ENCODE measurements around the gene TBCK. TPM values are rescaled to one million over a fixed set of nuclear protein-coding genes. Genes with fewer than 3 reads are reported as not detected.
"Not testable (repeated sequence)": the region's sequence is repeated elsewhere in the genome, so short reads cannot be mapped to it uniquely, and the experiment has no call there.

Gene TBCK
- total RNA-seq, 2 experiments from 2014 or later = 46.5 to 46.9 TPM

DNA sequence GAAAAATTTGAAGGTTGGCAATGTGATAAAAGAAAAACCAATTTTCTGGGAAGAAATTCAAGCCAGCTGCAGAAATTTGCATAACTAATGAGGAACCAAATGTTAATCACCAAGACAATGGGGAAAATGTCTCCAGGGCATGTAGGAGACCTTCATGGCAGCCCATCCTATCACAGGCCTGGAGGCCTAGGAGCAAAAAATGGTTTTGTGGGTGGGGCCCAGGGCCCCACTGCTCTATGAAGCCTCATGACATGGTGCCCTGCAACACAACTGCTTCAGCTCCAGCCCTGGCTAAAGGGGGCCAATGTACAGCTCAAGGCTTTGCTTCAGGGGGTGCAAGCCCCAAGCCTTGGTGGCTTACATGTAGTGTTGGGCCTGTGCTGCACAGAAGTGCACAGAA is 184.0 kb downstream of the TBCK start:
- Histone ChIP-seq H3K9me3 (ENCODE audit: low read length) (no peaks in the 10 kb centered on the region), H4K20me1 (ENCODE audit: insufficient read depth, low read length) (no peaks in the 10 kb centered on the region), H3K36me3 (ENCODE audit: insufficient read depth, low read length) (no peaks in the 10 kb centered on the region), H3K4me1 (ENCODE audit: insufficient read depth, low read length, poor library complexity, severe bottlenecking) (no peaks in the 10 kb centered on the region), H3K4me3 (ENCODE audit: low read depth, low read length, poor library complexity, severe bottlenecking) (no peak overlapping the region), H3K4me2 (ENCODE audit: low read length) (no peak overlapping the region), H3K79me2 (ENCODE audit: insufficient read depth, low read depth, low read length) (no peaks in the 10 kb centered on the region), H3K9me2 (ENCODE audit: insufficient read depth, low read length) (no peaks in the 10 kb centered on the region), H2AFZ (ENCODE audit: low read length) (no peak overlapping the region), H3K27ac (ENCODE audit: low read depth, low read length, poor library complexity, severe bottlenecking) (no peak overlapping the region)
- no peak for DNase-seq (ENCODE audit: low spot score)
- intact Hi-C loops (cut with micrococcal nuclease; ENCODE audit: unreplicated experiment) = no loop called here
- BruUV-seq (replicated peaks) = no TSS peak
- ChIA-PET POLR2A (no interaction called here), CTCF (ENCODE audit: unreplicated experiment) (no interaction called here)
- TF ChIP-seq EZH2phosphoT487 (IDR thresholded peaks at IDR 0.05; ENCODE audit: borderline replicate concordance, low read depth, low read length) = no peak
- TF ChIP-seq, protein P1, sequence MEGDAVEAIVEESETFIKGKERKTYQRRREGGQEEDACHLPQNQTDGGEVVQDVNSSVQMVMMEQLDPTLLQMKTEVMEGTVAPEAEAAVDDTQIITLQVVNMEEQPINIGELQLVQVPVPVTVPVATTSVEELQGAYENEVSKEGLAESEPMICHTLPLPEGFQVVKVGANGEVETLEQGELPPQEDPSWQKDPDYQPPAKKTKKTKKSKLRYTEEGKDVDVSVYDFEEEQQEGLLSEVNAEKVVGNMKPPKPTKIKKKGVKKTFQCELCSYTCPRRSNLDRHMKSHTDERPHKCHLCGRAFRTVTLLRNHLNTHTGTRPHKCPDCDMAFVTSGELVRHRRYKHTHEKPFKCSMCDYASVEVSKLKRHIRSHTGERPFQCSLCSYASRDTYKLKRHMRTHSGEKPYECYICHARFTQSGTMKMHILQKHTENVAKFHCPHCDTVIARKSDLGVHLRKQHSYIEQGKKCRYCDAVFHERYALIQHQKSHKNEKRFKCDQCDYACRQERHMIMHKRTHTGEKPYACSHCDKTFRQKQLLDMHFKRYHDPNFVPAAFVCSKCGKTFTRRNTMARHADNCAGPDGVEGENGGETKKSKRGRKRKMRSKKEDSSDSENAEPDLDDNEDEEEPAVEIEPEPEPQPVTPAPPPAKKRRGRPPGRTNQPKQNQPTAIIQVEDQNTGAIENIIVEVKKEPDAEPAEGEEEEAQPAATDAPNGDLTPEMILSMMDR (conservative IDR thresholded peaks at IDR 0.05; ENCODE audit: low read length) = no peak

DNA sequence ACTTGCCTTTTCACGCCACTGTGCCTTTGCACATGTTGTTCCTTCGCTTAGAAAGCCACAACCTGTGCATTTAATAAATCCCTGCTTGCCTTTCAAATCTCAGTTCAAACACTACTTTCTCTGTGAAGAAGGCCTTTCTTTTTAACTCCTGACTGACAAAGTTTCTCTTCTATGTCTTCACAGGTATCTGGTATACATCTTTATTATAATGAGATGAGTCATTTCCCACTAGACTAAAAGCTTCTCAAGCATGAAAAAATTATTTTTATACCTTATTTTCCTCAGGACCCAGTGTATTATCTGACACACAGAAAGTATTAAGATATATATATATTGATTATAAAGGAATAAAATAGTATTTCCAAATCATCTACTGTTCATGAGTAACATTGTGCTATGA is 189.9 kb downstream of the TBCK start:
- no peaks in the 10 kb centered on the region for H3K36me3 ChIP-seq (ENCODE audit: insufficient read depth, low read length)
- no peaks in the 10 kb centered on the region for H4K20me1 ChIP-seq (ENCODE audit: insufficient read depth, low read length)
- no peak overlapping the region for H2AFZ ChIP-seq (ENCODE audit: low read length)
- no peak overlapping the region for H3K4me2 ChIP-seq (ENCODE audit: low read length)
- DNase-seq (ENCODE audit: low spot score) = no peak
- H3K4me3 ChIP-seq (ENCODE audit: low read depth, low read length, poor library complexity, severe bottlenecking) = no peak overlapping the region
- intact Hi-C loops (cut with micrococcal nuclease; ENCODE audit: unreplicated experiment) = no loop called here
- H3K79me2 ChIP-seq (ENCODE audit: insufficient read depth, low read depth, low read length) = no peaks in the 10 kb centered on the region
- TF ChIP-seq, protein P1 (conservative IDR thresholded peaks at IDR 0.05; ENCODE audit: low read length) = no peak
- no peak for TF ChIP-seq EZH2phosphoT487 (IDR thresholded peaks at IDR 0.05; ENCODE audit: borderline replicate concordance, low read depth, low read length)
- POLR2A ChIA-PET = interaction anchor here (0.6 kb wide), 1 partner anchor 426 kb away, joined by 4 read pairs; no protein-coding TSS in a partner anchor
- H3K4me1 ChIP-seq (ENCODE audit: insufficient read depth, low read length, poor library complexity, severe bottlenecking) = no peaks in the 10 kb centered on the region
- no TSS peak for BruUV-seq (replicated peaks)
- H3K9me3 ChIP-seq (ENCODE audit: low read length) = no peaks in the 10 kb centered on the region
- no peaks in the 10 kb centered on the region for H3K9me2 ChIP-seq (ENCODE audit: insufficient read depth, low read length)
- CTCF ChIA-PET (ENCODE audit: unreplicated experiment) = no interaction called here
- H3K27ac ChIP-seq (ENCODE audit: low read depth, low read length, poor library complexity, severe bottlenecking) = no peak overlapping the region

DNA sequence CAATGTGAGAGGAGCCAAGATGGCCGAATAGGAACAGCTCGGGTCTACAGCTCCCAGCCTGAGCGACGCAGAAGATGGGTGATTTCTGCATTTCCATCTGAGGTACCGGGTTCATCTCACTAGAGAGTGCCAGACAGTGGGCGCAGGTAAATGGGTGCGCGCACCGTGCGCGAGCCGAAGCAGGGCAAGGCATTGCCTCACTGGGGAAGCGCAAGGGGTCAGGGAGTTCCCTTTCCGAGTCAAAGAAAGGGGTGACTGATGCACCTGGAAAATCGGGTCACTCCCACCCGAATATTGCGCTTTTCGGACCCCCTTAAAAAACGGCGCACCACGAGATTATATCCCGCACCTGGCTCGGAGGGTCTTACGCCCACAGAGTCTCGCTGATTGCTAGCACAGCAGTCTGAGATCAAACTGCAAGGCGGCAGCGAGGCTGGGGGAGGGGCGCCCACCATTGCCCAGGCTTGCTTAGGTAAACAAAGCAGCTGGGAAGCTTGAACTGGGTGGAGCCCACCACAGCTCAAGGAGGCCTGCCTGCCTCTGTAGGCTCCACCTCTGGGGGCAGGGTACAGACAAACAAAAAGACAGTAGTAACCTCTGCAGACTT is 196.0 kb downstream of the TBCK start:
- H3K9me2 ChIP-seq (ENCODE audit: insufficient read depth, low read length); intact Hi-C loops (cut with micrococcal nuclease; ENCODE audit: unreplicated experiment); BruUV-seq (replicated peaks): not testable (repeated sequence)

More for the DNA sequence above, 196.0 kb downstream of the TBCK start:
- H3K4me2 ChIP-seq (ENCODE audit: low read length); H3K79me2 ChIP-seq (ENCODE audit: insufficient read depth, low read depth, low read length); H3K4me3 ChIP-seq (ENCODE audit: low read depth, low read length, poor library complexity, severe bottlenecking); DNase-seq (ENCODE audit: low spot score); H2AFZ ChIP-seq (ENCODE audit: low read length); H3K4me1 ChIP-seq (ENCODE audit: insufficient read depth, low read length, poor library complexity, severe bottlenecking); H4K20me1 ChIP-seq (ENCODE audit: insufficient read depth, low read length); CTCF ChIA-PET (ENCODE audit: unreplicated experiment); H3K36me3 ChIP-seq (ENCODE audit: insufficient read depth, low read length); H3K27ac ChIP-seq (ENCODE audit: low read depth, low read length, poor library complexity, severe bottlenecking); H3K9me3 ChIP-seq (ENCODE audit: low read length): not testable (repeated sequence)
- POLR2A ChIA-PET = interaction anchor here (0.6 kb wide), 1 partner anchor 275 kb away, joined by 6 read pairs; no protein-coding TSS in a partner anchor

Data from OCI-LY7 (cell line).